Measurements from ENCODE around the gene PKIG. TPM values are rescaled to one million over a fixed set of nuclear protein-coding genes. Genes with fewer than 3 reads are reported as not detected.
"Not testable (repeated sequence)": the region's sequence is repeated elsewhere in the genome, so short reads cannot be mapped to it uniquely, and the experiment has no call there.

Gene PKIG
- total RNA-seq, 4 donors from 2014 or later = 17.2 to 40.8 (median 32.0) TPM

DNA sequence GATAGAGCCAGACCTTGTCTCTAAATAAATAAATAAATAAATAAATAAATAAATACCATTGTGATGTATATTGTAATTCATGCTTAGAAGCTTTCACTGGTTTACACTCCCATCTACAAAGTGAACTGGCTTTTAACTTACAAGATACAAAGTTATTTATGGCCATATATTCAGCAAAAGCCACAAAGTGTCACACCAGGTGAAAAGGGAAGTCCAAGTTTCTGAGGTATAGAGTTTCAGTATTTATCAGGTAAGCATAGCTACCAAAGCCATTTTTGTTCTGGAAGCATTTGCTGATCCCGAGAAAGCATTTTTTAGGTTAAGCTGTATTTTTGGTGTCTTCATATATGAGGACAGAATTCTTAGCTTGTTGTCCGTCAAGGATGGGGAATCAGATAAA lies 22.1 kb upstream of the PKIG start:
- H3K36me3 ChIP-seq = no peaks in the 10 kb centered on the region
- 89% methylated on average over 2 of the region's 2 CpGs for WGBS
- no peaks in the 10 kb centered on the region for H3K4me1 ChIP-seq
- DNase-seq (ENCODE audit: low spot score in 2 of 2) = no peak
- H3K4me3 ChIP-seq = no peak overlapping the region
- no peak overlapping the region for H3K27ac ChIP-seq
- no peaks in the 10 kb centered on the region for H3K27me3 ChIP-seq
- no peak for TF ChIP-seq POLR2AphosphoS5 (IDR thresholded peaks at IDR 0.05)
- no peak for TF ChIP-seq POLR2A (IDR thresholded peaks at IDR 0.05)
- TF ChIP-seq CTCF (IDR thresholded peaks at IDR 0.05) = no peak
- TF ChIP-seq EP300 (IDR thresholded peaks at IDR 0.05) = no peak
- H3K9me3 ChIP-seq = no peaks in the 10 kb centered on the region

- H3K27me3 ChIP-seq; H3K4me1 ChIP-seq; H3K27ac ChIP-seq; DNase-seq (ENCODE audit: low spot score in 2 of 2); H3K4me3 ChIP-seq; H3K9me3 ChIP-seq; H3K36me3 ChIP-seq: not testable (repeated sequence)
- WGBS = 75% methylated on average over 6 of the region's 6 CpGs
Measured at GRCh38 chr20:44560818-44561217, 21.6 kb upstream of the PKIG start.

GRCh38 chr20:44561876-44562275 lies 20.5 kb upstream of the PKIG start:
- Histone ChIP-seq H3K4me1 (no peaks in the 10 kb centered on the region), H3K36me3 (no peaks in the 10 kb centered on the region), H3K27ac (no peak overlapping the region), H3K27me3 (no peaks in the 10 kb centered on the region), H3K4me3 (no peak overlapping the region), H3K9me3 (no peaks in the 10 kb centered on the region)
- TF ChIP-seq CTCF (IDR thresholded peaks at IDR 0.05) (no peak), POLR2AphosphoS5 (IDR thresholded peaks at IDR 0.05) (no peak), EP300 (IDR thresholded peaks at IDR 0.05) (no peak)
- no peak for DNase-seq (ENCODE audit: low spot score in 2 of 2)

GRCh38 chr20:44566018-44566417 lies 16.4 kb upstream of the PKIG start:
- Histone ChIP-seq H3K36me3 (no peaks in the 10 kb centered on the region), H3K27ac (no peak overlapping the region), H3K9me3 (no peaks in the 10 kb centered on the region), H3K4me1 (no peaks in the 10 kb centered on the region), H3K4me3 (no peak overlapping the region), H3K27me3 (no peaks in the 10 kb centered on the region)
- DNase-seq (ENCODE audit: low spot score in 2 of 2) = no peak
- TF ChIP-seq POLR2A (IDR thresholded peaks at IDR 0.05) (no peak), EP300 (IDR thresholded peaks at IDR 0.05) (no peak), CTCF (IDR thresholded peaks at IDR 0.05) (no peak), POLR2AphosphoS5 (IDR thresholded peaks at IDR 0.05) (no peak)
- WGBS = 72% methylated on average over 3 of the region's 3 CpGs

DNA sequence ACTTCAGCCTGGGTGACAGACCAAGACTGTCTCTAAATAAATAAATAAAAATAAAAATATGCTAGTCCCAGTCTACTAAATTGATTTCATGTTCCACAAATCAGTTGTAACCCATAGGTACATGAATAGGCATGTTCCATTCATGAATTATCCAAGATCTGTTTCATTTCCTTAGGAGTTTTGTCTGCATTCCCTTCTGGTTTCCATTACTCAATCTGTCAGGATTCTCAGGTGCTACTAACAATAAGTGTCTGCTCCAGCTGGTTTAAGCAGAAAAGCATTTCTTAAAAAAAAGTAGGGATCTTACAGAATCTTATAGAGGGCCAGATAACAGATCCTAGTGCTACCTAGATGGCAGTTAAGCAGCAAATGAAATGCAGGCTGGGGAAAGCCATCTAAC lies 15.6 kb upstream of the PKIG start:
- Histone ChIP-seq H3K36me3 (no peaks in the 10 kb centered on the region), H3K27ac (no peak overlapping the region), H3K9me3 (no peaks in the 10 kb centered on the region), H3K27me3 (no peaks in the 10 kb centered on the region), H3K4me1 (peaks cover 5% of the 10 kb centered on the region), H3K4me3 (no peak overlapping the region)
- TF ChIP-seq POLR2AphosphoS5 (IDR thresholded peaks at IDR 0.05) = no peak
- DNase-seq (ENCODE audit: low spot score in 2 of 2) = no peak

DNA sequence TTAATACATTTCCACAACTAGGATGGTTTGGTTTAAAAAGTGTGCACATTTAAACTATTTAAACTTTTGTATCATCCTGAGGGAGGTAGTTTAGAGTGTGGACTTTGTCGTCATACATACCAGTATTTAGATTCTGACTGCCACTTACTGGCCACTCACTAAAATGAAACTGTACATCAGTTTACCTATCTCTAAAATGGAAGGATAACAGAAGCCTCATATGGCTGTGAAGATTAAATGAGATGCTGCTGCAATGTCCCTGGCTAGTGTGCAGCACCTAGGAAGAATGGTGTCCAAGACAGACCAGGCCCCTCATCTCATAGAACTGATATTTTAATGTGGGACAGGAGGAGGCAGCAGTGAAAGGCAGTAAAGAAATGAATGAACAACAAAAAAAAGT lies 12.0 kb upstream of the PKIG start:
- Histone ChIP-seq H3K27ac (no peak overlapping the region), H3K27me3 (no peaks in the 10 kb centered on the region), H3K4me1 (peaks cover 21% of the 10 kb centered on the region), H3K36me3 (no peaks in the 10 kb centered on the region), H3K9me3 (no peaks in the 10 kb centered on the region), H3K4me3 (no peak overlapping the region)
- no peak for DNase-seq (ENCODE audit: low spot score in 2 of 2)
- 100% methylated on average over 1 of the region's 1 CpG for WGBS
- TF ChIP-seq POLR2A (IDR thresholded peaks at IDR 0.05) (no peak), EP300 (IDR thresholded peaks at IDR 0.05) (no peak), POLR2AphosphoS5 (IDR thresholded peaks at IDR 0.05) (no peak)

DNA sequence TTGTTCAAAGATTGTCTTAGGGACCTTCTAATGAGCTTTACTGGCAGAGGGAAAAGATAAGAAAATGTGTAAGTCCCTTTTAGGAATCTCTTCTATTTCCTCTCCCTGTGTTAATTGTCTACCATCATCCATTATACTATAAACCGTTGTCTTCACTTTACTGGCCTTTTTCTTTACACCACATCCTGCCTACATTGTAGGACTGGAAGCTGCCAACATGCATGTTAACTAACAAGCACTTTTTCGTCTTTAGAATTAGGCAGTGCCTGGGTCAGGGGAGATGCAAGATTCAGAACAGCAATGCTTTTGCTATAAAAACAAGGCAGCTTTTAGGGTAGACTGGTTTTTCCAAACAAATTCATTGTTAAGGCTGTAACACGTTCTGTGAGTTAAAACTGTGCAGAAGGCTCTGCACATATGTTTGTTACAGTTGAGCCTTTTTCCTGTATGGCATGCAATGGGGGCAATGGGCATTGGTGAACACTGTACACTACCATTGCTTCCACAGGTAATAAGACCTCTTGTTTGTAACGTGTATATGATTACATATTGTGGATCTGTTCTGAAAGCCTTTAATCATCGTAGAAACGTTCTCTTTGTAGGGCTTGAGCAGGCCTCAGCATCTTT lies 10.9 kb upstream of the PKIG start:
- peak overlapping the region; percentile 88 for H3K27ac ChIP-seq
- H3K4me3 ChIP-seq = no peak overlapping the region
- peaks cover 27% of the 10 kb centered on the region for H3K4me1 ChIP-seq
- H3K9me3 ChIP-seq = no peaks in the 10 kb centered on the region
- no peak for TF ChIP-seq POLR2AphosphoS5 (IDR thresholded peaks at IDR 0.05)
- no peak for TF ChIP-seq POLR2A (IDR thresholded peaks at IDR 0.05)
- TF ChIP-seq CTCF (IDR thresholded peaks at IDR 0.05) = no peak
- TF ChIP-seq EP300 (IDR thresholded peaks at IDR 0.05) = no peak
- DNase-seq (ENCODE audit: low spot score in 2 of 2) = no peak
- 76% methylated on average over 6 of the region's 6 CpGs for WGBS
- no peaks in the 10 kb centered on the region for H3K36me3 ChIP-seq
- no peaks in the 10 kb centered on the region for H3K27me3 ChIP-seq

All from suprapubic skin (tissue), 4 donors.